ENCODE data around the gene FAM120C. TPM values are rescaled to one million over a fixed set of nuclear protein-coding genes. Genes with fewer than 3 reads are reported as not detected.

Gene FAM120C, protein sequence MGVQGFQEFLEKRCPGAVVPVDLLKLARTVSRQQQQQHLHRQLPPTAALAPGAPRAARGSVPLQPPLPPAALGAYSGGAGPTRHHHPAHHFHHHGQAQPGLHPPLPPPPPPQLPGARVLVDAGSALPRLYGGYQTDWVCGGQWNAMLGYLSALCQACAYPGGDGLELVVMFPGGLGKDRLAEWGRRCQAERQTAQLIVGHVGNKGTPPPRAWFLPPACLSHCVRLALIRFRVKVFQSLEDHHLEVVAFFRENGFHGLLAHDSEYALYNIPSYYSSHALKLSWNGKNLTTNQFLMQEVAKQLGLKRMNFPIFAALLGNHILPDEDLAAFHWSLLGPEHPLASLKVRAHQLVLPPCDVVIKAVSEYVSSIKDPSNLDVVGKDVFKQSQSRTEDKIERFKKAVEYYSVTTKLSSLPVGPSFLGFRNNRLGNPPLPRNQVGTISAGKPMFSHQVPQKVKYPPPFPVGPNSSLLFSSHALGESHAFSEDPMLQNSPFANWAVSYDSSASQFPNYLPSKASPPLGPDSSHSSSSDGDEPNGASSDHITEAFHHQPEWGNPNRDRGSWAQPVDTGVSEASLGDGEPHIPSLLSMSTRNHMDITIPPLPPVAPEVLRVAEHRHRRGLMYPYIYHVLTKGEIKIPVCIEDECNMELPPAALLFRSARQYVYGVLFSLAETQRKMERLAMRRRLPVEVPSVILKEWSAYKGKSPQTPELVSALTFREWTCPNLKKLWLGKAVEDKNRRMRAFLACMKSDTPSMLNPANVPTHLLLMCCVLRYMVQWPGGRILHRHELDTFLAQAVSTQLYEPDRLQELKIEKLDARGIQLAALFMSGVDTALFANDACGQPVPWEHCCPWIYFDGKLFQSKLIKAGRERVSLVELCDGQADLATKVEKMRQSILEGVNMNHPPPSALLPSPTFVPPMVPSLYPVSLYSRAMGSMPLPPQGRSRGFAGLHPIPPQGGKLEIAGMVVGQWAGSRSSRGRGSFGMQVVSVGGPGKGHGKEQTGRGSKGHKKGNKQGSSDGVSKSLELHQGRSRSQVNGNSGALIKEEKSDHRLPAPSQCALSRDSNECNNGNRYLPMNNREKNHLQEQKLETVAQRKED
- total RNA-seq = 2.0 and 3.4 TPM in 2 replicates

DNA sequence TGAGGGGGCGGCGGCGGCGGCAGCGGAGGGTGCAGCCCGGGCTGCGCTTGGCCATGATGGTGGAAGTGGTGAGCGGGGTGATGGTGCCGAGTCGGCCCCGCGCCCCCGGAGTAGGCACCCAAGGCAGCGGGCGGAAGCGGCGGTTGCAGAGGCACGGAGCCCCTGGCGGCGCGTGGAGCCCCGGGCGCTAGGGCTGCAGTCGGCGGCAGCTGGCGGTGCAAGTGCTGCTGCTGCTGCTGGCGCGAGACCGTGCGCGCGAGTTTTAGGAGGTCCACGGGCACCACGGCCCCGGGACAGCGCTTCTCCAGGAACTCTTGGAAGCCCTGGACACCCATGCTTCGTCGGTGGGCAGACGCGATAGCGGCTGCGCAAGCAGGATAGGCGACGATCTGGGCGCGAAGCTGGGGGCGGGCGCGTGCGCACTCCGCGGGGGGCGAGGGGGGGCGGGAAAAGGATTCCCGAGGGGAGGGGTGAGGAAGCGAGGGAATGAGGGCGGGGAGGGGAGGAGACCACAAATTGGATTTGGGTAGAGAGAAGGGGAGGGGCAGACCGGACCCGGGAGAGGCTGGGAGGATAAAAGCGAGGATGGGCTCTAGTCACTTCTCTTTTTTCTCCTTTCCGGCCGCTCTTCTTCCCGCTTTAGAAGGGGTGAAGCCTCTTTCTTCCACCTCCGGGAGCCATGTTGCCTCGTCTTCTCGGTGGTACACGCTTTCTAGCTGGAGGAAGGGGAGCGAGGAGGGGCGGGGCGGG is at the start of gene FAM120C:
TSS of gene FAM120C (minus strand) at position 391 of the 750 bp plus-strand sequence. CDS start at position 335, 56 bp downstream.
- DNase-seq (ENCODE audit: low read depth in 2 of 2) = peak; percentile 70 to 80

DNA sequence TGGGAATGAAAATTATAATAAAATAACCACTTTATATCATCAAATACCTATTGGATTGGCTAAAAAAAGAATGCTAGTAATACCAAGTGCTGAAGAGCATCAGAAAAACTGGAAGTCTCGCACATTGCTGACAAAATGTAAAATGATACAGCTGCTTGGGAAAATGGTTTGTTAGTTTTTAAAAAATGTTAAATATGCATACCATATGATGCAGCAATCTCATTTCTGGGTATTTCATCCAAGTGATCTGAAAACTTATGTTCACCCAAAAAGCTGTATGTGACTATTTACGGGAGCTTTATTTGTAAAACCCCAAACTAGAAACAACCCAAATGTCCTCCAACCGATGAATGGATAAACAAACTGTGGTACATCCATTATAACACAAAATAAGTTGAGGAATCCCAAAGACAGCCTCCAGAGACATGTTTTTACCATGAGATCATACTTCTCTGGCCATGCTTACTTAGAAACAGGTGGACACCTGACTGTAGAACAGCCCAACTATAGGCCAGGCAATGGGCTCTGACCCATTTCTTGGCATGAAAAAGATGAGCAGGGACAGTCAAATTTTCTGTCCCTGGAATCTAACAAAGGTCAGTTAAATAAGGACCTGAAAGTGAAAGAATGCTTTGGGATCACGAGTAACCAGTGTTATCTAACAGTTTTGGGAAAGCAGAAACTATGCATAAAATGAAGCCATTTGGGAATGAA is 47.5 kb upstream of the FAM120C start:
- DNase-seq (ENCODE audit: low read depth in 2 of 2) = no peak

DNA sequence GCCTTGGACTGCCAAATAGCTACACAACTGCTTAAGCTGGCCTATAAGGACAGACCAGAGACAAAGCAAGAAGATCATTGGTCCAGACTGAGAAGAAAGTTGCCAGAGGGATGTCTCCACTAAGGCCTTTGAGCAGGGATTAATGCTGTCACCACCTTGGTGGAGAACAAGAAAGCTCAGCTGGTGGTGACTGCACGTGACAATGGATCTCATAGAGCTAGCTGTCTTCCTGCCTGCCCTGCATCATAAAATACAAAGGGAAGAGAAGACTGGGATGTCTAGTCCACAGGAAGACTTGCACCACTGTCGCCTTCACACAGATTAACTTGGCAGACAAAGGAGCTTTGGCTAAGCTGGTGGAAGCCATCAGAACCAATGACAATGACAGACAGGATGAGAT is 40.5 kb upstream of the FAM120C start:
- no peak for DNase-seq (ENCODE audit: low read depth in 2 of 2)

DNA sequence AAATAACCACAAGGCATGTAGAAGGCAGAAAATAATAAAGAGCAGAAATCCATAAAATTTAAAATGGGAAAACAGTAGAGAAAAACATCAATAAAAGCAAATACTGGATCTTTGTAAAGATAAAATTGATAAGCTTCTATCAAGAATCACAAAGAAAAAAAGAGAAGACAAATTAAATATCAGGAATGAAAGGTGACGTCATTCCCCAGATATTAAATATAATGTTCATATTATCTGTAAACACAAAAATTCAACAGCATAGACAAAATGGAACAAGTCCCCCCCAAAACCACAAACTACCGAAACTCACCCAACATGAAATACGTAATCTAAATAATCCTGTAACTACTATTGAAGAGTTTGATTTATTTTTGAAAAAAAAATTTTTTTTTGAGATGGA is 30.5 kb upstream of the FAM120C start:
- no peak for DNase-seq (ENCODE audit: low read depth in 2 of 2)

DNA sequence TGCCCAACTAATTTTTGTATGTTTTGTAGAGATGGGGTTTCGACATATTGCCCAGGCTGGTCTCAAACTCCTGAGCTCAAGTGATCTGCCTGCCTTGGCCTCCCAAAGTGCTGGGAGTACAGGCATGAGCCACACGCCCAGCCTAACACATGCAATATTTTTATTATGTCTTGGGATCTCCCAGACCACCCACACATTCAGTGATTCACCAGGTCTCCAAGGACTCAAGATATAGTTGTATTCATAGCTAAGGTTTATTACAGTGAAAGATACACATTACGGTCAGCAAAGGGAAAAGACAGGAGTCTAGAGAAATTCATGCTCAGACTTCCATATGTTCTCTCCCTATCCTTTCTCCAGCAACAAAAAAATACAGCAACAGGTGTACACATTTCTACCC is 25.5 kb upstream of the FAM120C start:
- no peak for DNase-seq (ENCODE audit: low read depth in 2 of 2)

DNA sequence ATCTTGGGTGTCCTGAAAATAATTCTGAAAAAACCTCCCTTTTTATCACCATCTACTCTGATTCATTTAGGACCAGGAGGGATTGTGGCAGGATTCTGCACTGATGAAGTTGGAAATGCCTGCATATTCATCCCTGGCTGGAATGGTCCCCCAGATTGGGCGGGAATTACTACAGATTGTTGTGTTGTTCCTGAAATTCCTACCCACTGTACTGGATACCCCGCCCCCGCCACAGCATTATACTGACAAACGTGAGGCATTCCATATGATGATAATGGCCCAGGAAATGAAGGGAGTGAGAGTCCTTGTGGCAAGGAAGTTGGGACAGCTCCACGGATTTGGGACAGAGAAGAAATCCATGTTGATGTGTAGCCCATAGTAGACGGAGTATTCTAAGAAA is 15.2 kb upstream of the FAM120C start:
- DNase-seq (ENCODE audit: low read depth in 2 of 2) = no peak

DNA sequence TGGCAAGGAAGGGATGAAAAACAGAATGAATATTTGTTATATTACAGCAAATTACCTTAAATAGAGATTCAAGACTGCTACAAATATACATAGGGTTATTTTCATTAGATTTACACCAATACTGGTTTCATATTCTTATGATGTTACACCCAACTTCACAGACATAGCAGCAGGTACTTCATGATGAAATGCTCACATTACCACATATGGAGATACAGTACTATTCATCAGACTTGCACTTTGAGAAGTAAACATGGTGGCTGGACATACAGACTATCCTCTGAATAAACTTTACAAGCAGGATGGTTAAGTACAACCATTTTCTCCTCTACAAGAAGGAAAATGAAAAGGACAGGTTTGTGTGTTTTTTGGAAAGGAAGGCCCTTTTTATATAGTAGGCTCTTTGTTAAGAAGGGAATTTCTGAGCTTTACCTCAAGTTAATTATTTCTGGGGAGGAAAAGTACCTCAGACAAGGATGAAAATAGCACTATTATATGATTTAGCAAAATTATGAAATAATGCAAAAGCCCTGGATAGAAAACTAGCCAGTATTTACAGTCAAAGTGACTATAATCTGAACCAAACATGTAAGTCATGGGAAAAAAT is 12.0 kb upstream of the FAM120C start:
- DNase-seq (ENCODE audit: low read depth in 2 of 2) = no peak

DNA sequence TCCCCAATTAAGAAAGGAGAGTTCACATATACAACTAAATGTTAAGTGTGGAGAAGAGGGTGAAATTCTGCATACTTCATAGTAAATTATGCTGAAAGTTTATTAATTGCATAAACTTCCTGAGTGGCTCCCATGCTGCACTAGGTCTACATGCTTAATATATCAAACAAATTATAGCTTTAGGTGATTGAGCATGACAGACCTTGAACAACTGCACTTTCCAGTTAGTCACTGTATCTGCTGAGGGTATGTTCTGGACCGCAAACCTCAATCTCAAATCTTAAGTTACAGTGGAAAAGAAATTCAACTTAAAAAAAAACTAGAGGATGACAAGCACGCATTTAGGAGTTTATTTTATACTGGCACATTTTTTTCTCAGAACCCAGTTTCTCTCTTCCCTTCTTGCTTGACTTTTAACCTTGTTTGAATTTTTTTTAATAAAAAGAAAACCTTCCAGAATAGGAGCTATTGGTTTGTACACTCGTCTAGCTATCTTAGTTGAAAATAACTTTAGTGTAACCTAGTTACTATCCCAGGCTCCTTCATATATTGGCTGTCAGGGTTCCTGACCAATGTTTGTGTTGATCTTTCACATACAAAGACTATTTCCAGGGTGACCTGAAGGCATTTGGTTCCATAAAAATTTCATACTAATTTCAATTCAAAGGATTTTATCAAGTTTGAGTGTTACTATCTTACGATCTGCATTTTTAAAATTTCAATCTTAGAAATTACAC is 10.2 kb upstream of the FAM120C start:
- no peak for DNase-seq (ENCODE audit: low read depth in 2 of 2)

DNA sequence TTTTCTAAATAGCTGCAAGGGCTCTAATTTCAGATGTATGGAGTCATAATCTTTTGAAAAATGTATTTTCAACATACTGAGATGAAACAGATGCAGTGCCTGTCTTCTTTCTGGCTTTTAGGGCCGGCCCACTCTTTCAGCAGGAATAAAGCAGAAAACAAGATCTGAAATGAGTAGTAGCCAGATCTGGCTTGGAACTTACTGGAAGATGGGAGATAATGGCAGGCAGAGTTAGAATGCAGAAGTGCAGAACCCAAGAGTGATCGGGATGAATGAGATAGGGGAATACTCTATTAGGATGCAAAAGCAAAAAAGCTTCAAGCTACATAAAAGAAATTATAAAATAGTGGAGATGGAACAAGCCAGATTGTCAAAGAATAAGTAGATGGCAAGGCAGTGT is 1.4 kb upstream of the FAM120C start:
- no peak for DNase-seq (ENCODE audit: low read depth in 2 of 2)

DNA sequence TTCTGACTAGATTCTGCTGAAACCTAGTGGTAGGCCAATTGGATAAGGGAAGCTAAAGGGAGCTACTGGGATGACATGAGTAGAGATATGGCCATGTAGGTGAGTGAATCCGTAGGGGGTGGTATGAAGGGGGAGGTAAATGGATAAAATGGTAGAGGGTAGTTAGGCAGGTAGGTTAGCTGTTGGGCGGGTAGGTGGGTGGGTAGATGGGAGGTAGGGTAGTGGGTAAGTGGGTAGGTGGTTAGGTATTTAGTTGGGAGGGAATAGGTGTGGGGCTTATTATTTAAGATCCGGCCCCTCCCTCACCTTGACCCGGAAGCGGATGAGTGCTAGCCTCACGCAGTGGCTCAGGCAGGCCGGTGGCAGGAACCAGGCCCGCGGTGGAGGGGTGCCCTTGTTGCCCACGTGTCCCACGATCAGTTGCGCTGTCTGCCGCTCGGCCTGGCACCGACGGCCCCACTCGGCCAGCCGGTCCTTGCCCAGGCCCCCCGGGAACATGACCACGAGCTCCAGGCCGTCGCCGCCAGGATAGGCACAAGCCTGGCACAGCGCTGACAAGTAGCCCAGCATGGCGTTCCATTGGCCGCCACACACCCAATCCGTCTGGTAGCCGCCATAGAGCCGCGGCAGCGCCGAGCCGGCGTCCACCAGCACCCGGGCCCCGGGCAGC is 725 bp downstream of the FAM120C start:
- peak; percentile 55 to 59 for DNase-seq (ENCODE audit: low read depth in 2 of 2)

DNA sequence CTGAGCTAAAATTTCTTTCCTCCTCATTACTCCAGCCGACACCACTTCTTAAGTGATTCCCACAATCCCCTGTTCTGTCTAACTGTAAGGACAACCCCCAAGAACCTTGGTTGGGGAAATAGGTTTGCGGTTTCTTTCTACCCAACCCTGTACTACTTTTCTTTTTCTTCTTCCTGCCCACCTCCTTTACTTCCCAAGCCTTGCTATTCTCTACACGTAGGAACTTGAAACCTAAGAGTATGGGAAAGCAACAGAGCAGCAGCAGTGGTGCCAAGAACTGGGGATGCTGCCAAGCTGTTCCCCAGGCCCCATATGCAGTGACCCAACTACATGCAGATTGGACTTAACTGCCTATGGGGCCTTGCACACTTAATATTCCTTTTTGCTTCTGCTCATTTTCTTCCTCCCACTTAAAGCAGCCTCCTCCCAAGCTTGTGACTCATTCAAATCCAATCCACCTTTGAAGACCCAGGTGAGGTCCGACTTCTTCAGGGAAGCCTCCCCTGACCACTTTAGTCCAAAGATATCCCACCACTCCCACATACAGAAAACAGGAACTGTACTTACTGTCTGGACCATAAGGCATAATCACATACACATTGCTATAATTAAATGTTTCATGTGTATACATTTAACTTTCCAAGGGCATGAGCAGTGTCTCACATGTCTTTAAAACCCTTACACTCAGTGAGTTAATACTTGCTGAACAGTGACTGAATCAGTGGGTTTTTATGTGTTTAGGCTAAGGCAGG is 1.7 kb downstream of the FAM120C start:
- DNase-seq (ENCODE audit: low read depth in 2 of 2) = peak in 1 of 2 donors; percentile 5

DNA sequence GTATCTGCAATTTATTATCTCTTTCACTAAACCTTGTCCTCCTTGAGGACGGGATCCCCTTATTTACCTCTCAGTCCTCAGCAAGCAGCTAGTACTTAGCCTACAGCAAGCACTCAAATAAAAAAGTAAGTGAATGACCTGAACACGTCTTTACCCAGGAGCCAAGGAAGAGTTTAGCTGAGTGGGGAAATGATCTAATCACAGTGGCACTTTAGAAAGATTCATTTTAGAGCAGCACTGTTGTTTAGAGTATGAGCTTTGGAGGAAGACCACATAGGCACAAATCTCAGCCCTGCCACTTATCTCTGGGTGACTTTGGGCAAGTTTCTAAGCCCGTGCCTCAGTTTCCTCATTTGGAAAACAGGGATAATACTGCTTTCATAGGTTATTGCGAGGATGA is 2.7 kb downstream of the FAM120C start:
- DNase-seq (ENCODE audit: low read depth in 2 of 2) = peak in 1 of 2 donors; percentile 50

DNA sequence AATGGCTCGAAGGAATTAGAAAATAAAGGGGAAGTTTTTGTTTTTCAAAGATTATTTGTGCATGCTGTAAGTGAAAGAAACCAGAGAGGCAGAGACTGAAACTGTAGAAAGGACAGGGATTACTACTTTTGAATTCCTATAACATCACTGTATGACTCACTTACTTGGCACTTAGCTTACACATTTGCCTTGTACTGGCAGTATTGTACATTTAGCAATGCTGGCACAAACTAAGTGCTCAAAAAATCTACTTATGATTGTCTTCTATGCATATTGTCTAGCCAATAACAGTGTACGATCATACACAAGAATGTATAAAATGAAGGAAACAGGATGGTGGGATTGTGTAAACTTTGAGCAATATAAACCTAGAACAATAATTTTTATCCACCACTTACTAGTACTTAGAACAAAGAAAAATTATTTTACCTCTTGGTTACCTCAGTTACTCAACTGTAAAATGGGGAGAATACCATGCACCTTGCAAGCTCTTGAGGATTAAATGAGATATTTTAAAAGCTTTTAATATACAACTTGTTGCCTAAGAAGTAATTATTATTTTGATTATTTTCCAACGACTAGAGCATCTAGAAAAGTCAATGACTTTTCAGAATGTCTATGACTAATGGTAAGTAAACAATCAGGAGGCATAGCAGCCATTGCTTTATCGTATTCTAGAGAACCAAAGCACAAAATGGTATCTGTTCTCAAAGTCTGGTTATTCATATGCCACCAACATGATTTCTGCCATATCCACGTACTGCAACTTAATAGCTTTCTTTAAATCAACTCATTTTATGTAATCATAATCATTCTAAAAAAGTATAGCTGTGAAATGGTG is 4.7 kb downstream of the FAM120C start:
- peak; percentile 22 to 57 for DNase-seq (ENCODE audit: low read depth in 2 of 2)

DNA sequence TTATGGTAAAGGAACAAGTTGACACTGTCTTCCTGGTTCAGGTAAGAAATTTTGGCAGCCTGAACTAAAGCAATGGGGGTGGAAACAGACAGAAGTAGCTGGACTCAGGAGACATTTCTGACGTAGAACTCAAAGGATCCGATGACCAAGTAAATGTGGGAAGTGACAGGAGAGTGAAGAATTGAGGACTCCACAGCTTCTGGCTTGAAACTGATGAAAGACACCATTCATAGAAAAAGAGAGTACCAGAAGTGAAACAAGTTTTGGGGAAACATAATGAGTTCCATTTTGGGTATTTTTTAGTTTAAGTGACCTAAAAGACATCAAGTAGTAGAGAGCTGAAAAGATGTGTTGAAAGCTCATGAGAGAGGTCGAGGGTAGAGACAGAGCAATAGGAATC is 5.7 kb downstream of the FAM120C start:
- no peak for DNase-seq (ENCODE audit: low read depth in 2 of 2)

DNA sequence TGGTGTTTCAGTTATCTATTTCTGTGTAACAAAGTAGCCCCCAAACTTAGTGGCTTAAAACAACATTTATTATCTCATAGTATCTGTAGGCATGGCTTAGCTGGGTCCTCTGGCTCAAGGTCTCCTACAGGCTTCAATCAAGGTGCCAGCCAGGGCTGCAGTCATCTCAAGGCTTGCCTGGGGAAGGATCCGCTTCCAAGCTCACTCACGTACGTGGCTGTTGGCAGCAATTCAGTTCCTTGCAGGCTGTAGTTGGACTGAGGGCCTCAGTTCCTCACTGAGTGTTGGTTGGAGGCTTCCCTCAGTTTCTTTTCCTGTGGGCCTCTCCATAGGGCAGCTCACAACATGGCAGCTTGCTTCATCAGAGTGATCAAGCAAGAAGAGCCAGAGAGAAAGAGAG is 9.3 kb downstream of the FAM120C start:
- no peak for DNase-seq (ENCODE audit: low read depth in 2 of 2)

DNA sequence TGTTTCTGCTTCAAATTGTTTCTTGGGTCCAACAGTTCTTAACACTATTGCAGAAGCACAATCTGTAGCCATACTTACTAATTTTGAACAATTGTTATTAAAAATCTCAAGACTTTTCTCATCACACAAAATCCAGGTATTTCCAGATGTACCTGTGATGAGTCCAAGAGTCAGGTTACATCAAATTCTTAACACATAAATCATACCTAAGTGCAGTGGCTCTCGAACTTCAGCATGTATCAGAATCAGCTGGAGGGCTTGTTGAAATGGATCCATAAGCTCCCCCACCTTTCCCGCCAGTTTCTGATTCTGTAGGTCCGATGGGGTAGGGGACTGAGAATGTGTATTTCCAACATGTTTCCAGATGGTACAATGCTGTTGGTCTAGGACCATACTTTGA is 10.6 kb downstream of the FAM120C start:
- no peak for DNase-seq (ENCODE audit: low read depth in 2 of 2)

DNA sequence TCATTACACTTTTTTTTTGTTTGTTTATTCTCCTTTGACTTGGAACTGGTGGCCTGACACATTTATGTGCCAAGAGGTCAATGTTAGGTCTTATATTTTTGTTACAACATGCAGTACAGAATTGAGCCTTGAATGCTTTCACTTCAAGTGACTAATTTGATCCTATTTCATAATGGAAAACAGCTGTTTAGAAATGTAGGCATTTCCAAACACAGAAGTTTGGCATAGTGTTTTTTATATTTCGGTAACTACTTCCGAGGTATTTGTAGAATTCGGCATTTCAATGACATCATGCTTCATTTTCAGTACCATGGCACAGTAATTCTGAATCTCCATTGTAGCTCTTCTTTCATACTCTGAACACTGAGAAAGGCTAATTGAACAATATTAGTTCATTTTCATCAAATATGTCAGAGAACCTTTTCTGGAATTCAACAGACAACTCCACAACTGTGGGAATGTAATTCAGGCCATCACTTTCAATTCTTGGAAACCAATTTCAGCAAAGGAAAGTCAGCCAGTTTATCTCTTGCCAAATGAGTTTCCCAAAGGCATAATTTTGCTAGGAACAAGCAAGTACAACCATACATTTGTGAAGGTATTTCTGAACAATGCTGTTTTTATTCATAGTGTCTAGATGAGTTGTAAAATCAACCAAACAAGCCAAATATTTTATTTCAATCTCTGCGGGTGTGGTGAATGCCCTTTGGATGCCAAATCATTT is 11.4 kb downstream of the FAM120C start:
- no peak for DNase-seq (ENCODE audit: low read depth in 2 of 2)

Data from lung microvascular endothelial cell (primary cell).